H9 (cell line): ENCODE measurements around the gene FAM180A. TPM values are rescaled to one million over a fixed set of nuclear protein-coding genes. Genes with fewer than 3 reads are reported as not detected.

Experiments
- DNase-seq: peaks from one replicate; pipeline ENCODE4 v3.0.0-alpha.2; 2017
- H2AFZ ChIP-seq: one replicate; pipeline ENCODE4 v1.6.1; 2013; ENCODE audit warnings: mild to moderate bottlenecking, low read length, control low read depth, moderate library complexity
- H2AK5ac ChIP-seq: 2 replicates; pipeline ENCODE4 v1.6.1; 2013; ENCODE audit warnings: low read length, control low read depth, mixed read lengths; ENCODE audit not compliant: insufficient read length
- H2BK120ac ChIP-seq: one replicate; pipeline ENCODE4 v1.6.1; 2013; ENCODE audit warnings: low read depth, mild to moderate bottlenecking, low read length, control low read depth, inconsistent platforms; ENCODE audit not compliant: poor library complexity, severe bottlenecking
- H2BK12ac ChIP-seq: 2 replicates; pipeline ENCODE4 v1.6.1; 2013; ENCODE audit warnings: low read length, control low read depth, mixed read lengths, low read depth; ENCODE audit not compliant: insufficient read length
- H2BK15ac ChIP-seq: 2 replicates; pipeline ENCODE4 v1.6.1; 2013; ENCODE audit warnings: low read depth, low read length, control low read depth
- H2BK20ac ChIP-seq: one replicate; pipeline ENCODE4 v1.6.1; 2013; ENCODE audit warnings: low read depth, mild to moderate bottlenecking, low read length, control low read depth, inconsistent platforms; ENCODE audit not compliant: poor library complexity, severe bottlenecking
- H2BK5ac ChIP-seq: 2 replicates; pipeline ENCODE4 v1.6.1; 2013; ENCODE audit warnings: low read length, control low read depth, mixed read lengths; ENCODE audit not compliant: insufficient read length
- H3K14ac ChIP-seq: 2 replicates; pipeline ENCODE4 v1.6.1; 2013; ENCODE audit warnings: low read length, control low read depth; ENCODE audit not compliant: insufficient read depth
- H3K18ac ChIP-seq: 2 replicates; pipeline ENCODE4 v1.6.1; 2013; ENCODE audit warnings: low read depth, mild to moderate bottlenecking, mixed read lengths, low read length, control low read depth; ENCODE audit not compliant: insufficient read length
- H3K23ac ChIP-seq: 2 replicates; pipeline ENCODE4 v1.6.1; 2013; ENCODE audit warnings: low read length, control low read depth, mixed read lengths, low read depth; ENCODE audit not compliant: insufficient read length
- H3K23me2 ChIP-seq: 2 replicates; pipeline ENCODE4 v1.6.1; 2013; ENCODE audit warnings: low read depth, mild to moderate bottlenecking, mixed read lengths, low read length, control low read depth; ENCODE audit not compliant: insufficient read length, poor library complexity, severe bottlenecking
- H3K27ac ChIP-seq: 2 replicates; pipeline ENCODE4 v1.5.1; 2013; ENCODE audit warnings: low read length, control low read depth, mixed read lengths, low read depth; ENCODE audit not compliant: insufficient read length
- H3K27me3 ChIP-seq: 2 replicates; pipeline ENCODE4 v1.6.1; 2013; ENCODE audit warnings: low read length, control low read depth, inconsistent platforms; ENCODE audit not compliant: insufficient read depth
- H3K4ac ChIP-seq: 2 replicates; pipeline ENCODE4 v1.6.1; 2013; ENCODE audit warnings: low read depth, mild to moderate bottlenecking, control low read depth, inconsistent platforms, low read length, moderate library complexity
- H3K4me1 ChIP-seq: 2 replicates; pipeline ENCODE4 v1.6.1; 2013; ENCODE audit warnings: low read length, control low read depth, inconsistent platforms; ENCODE audit not compliant: insufficient read depth
- H3K4me2 ChIP-seq: 2 replicates; pipeline ENCODE4 v1.6.1; 2013; ENCODE audit warnings: low read length, control low read depth, mixed read lengths; ENCODE audit not compliant: insufficient read length, insufficient read depth
- H3K56ac ChIP-seq: 2 replicates; pipeline ENCODE4 v1.6.1; 2013; ENCODE audit warnings: low read depth, mild to moderate bottlenecking, mixed read lengths, low read length, control low read depth; ENCODE audit not compliant: insufficient read length
- H3K79me1 ChIP-seq: 2 replicates; pipeline ENCODE4 v1.6.1; 2013; ENCODE audit warnings: low read depth, mild to moderate bottlenecking, moderate library complexity, low read length, control low read depth, inconsistent platforms; ENCODE audit not compliant: insufficient read depth, poor library complexity, severe bottlenecking
- H3K79me2 ChIP-seq: 2 replicates; pipeline ENCODE4 v1.6.1; 2013; ENCODE audit warnings: low read length, control low read depth, inconsistent platforms; ENCODE audit not compliant: insufficient read depth
- H3K9ac ChIP-seq: 2 replicates; pipeline ENCODE4 v1.6.1; 2013; ENCODE audit warnings: low read length, control low read depth, mixed read lengths; ENCODE audit not compliant: insufficient read length; ENCODE audit errors: extremely low read depth
- H3K9me3 ChIP-seq: one replicate; pipeline ENCODE4 v1.6.1; 2013; ENCODE audit warnings: low read depth, low read length, inconsistent platforms; ENCODE audit not compliant: control insufficient read depth
- H3T11ph ChIP-seq: one replicate; pipeline ENCODE4 v1.6.1; 2013; ENCODE audit warnings: mild to moderate bottlenecking, low read length, control low read depth, inconsistent platforms
- H4K20me1 ChIP-seq: one replicate; pipeline ENCODE4 v1.6.1; 2013; ENCODE audit not compliant: control insufficient read depth, insufficient read length, insufficient read depth
- H4K5ac ChIP-seq: 2 replicates; pipeline ENCODE4 v1.6.1; 2013; ENCODE audit warnings: low read depth, mild to moderate bottlenecking, mixed read lengths, low read length, control low read depth; ENCODE audit not compliant: insufficient read length
- H4K8ac ChIP-seq: replicated peaks from 2 replicates; pipeline ENCODE4 v1.6.1; 2013; ENCODE audit warnings: low read length, control low read depth, mixed read lengths, low read depth; ENCODE audit not compliant: insufficient read length
- H4K91ac ChIP-seq: 2 replicates; pipeline ENCODE4 v1.6.1; 2013; ENCODE audit warnings: low read depth, mild to moderate bottlenecking, moderate library complexity, mixed read lengths, low read length, control low read depth; ENCODE audit not compliant: insufficient read length
- H3K27ac Mint-ChIP-seq, 3 experiments: 2 replicates in 2 of 3; 3 replicates in 1 of 3; pipeline ENCODE4 v1.8.0; 2020 to 2021; ENCODE audit warnings: mixed read lengths in 3 of 3, mild to moderate bottlenecking in 1 of 3, moderate library complexity in 1 of 3
- H3K27me3 Mint-ChIP-seq: 2 replicates; pipeline ENCODE4 v1.8.0; 2021; ENCODE audit warnings: low read depth, mild to moderate bottlenecking, moderate library complexity, mixed read lengths
- H3K36me3 Mint-ChIP-seq, 3 experiments: 2 replicates in 2 of 3; 3 replicates in 1 of 3; pipeline ENCODE4 v1.8.0; 2020 to 2021; ENCODE audit warnings: low read depth in 3 of 3, mixed read lengths in 3 of 3; ENCODE audit not compliant: insufficient read depth in 1 of 3
- H3K4me1 Mint-ChIP-seq, 2 experiments: 2 replicates each; pipeline ENCODE4 v1.8.0; 2020; ENCODE audit warnings: mixed read lengths in 2 of 2
- H3K4me3 Mint-ChIP-seq, 2 experiments: 2 replicates in 1 of 2; 3 replicates in 1 of 2; pipeline ENCODE4 v1.8.0; 2020 to 2021; ENCODE audit warnings: mild to moderate bottlenecking in 2 of 2, mixed read lengths in 2 of 2, moderate library complexity in 1 of 2
- H3K9me3 Mint-ChIP-seq, 2 experiments: 2 replicates in 1 of 2; 3 replicates in 1 of 2; pipeline ENCODE4 v1.8.0; 2020; ENCODE audit warnings: mild to moderate bottlenecking in 2 of 2, mixed read lengths in 2 of 2, moderate library complexity in 1 of 2
- WGBS: extraction: QIAGEN DNeasy Blood & Tissue Kit; methylation state at CpG from one replicate; pipeline ENCODE4 v1.1.7; 2013; ENCODE audit warnings: missing lambda C conversion rate, low lambda C conversion rate, mixed read lengths; ENCODE audit not compliant: insufficient read length; ENCODE audit errors: extremely low coverage; 5-methylcytosine and 5-hydroxymethylcytosine counted together
- total RNA-seq: library from RNA; stranded (reverse); gene quantifications from 2 replicates; pipeline ENCODE4 v1.2.1, GENCODE V29; 2021
- TF ChIP-seq, protein P1 (sequence below): fragments of 200-600 bp; sonication (generic); conservative IDR thresholded peaks from 3 replicates; pipeline ENCODE4 v1.8.0; 2021; ENCODE audit warnings: antibody characterized with exemption, mild to moderate bottlenecking

Gene FAM180A
- total RNA-seq, 1 experiment from 2014 or later = not detected

DNA sequence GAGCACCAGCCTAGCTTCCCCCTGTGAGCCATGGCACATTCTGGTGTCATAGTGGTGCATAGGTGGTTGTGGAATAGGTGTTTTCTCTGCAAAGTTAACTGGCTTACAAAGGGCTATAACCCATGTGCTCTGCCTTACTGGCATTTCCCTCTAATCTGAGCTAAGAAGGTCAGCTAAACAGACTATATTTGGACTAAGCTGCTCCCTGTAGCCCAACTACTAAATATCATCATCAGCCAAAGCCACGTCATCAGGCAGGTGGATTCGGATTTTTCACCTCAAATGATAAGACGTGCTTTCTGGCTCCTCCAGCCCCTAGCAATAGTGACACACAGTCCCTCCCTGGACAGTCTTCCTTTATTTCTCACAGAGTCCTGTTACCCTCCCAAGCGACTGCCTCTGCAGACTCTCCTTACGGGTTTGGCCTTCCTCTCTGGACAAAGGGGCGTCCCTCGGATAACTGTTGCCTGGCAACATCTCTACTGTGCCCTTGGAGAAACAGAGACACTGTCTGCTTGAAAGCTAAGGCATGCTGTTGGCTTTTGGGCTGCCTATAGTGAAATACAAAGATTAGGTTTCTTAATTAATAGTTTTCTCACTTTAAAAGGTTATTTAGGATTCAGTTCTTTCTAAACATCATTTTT, 29.7 kb downstream of the FAM180A start:
- Histone ChIP-seq H3T11ph (no peak overlapping the region), H4K8ac (no peak overlapping the region), H2BK5ac (no peak overlapping the region), H3K4me1 (no peaks in the 10 kb centered on the region; the same call in 1 of the 2 replicates), H2BK20ac (no peak overlapping the region), H3K27me3 (no peaks in the 10 kb centered on the region), H3K79me1 (no peaks in the 10 kb centered on the region), H3K56ac (no peak overlapping the region), H3K9me3 (no peaks in the 10 kb centered on the region), H3K23ac (no peak overlapping the region), H2AK5ac (no peak overlapping the region), H3K4ac (no peak overlapping the region), H3K79me2 (no peaks in the 10 kb centered on the region), H4K5ac (no peak overlapping the region), H4K20me1 (no peaks in the 10 kb centered on the region), H2BK120ac (no peak overlapping the region), H3K9ac (no peak overlapping the region), H3K4me2 (no peak overlapping the region), H3K27ac (no peak overlapping the region), H2BK12ac (no peak overlapping the region), H3K14ac (no peak overlapping the region), H3K23me2 (no peaks in the 10 kb centered on the region), H3K18ac (no peak overlapping the region), H2BK15ac (no peak overlapping the region), H4K91ac (no peak overlapping the region), H2AFZ (no peak overlapping the region)
- Mint-ChIP-seq H3K4me3 (no peak overlapping the region), H3K27me3 (no peaks in the 10 kb centered on the region), H3K36me3 (no peaks in the 10 kb centered on the region), H3K27ac (no peak overlapping the region), H3K4me1 (peaks cover 10 to 13% of the 10 kb centered on the region in 2 experiments), H3K9me3 (no peaks in the 10 kb centered on the region)
- WGBS = no CpG with 5 or more reads among the region's 7 CpGs
- TF ChIP-seq, protein P1, sequence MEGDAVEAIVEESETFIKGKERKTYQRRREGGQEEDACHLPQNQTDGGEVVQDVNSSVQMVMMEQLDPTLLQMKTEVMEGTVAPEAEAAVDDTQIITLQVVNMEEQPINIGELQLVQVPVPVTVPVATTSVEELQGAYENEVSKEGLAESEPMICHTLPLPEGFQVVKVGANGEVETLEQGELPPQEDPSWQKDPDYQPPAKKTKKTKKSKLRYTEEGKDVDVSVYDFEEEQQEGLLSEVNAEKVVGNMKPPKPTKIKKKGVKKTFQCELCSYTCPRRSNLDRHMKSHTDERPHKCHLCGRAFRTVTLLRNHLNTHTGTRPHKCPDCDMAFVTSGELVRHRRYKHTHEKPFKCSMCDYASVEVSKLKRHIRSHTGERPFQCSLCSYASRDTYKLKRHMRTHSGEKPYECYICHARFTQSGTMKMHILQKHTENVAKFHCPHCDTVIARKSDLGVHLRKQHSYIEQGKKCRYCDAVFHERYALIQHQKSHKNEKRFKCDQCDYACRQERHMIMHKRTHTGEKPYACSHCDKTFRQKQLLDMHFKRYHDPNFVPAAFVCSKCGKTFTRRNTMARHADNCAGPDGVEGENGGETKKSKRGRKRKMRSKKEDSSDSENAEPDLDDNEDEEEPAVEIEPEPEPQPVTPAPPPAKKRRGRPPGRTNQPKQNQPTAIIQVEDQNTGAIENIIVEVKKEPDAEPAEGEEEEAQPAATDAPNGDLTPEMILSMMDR = no peak
- no peak for DNase-seq
